ENCODE results near the gene FAM184A. TPM values are rescaled to one million over a fixed set of nuclear protein-coding genes. Genes with fewer than 3 reads are reported as not detected.
"Not testable (repeated sequence)": the region's sequence is repeated elsewhere in the genome, so short reads cannot be mapped to it uniquely, and the experiment has no call there.

The FAM184A gene
- total and polyA plus RNA-seq, 5 donors from 2014 or later, result 1.0 to 7.7 (median 1.7) TPM

DNA sequence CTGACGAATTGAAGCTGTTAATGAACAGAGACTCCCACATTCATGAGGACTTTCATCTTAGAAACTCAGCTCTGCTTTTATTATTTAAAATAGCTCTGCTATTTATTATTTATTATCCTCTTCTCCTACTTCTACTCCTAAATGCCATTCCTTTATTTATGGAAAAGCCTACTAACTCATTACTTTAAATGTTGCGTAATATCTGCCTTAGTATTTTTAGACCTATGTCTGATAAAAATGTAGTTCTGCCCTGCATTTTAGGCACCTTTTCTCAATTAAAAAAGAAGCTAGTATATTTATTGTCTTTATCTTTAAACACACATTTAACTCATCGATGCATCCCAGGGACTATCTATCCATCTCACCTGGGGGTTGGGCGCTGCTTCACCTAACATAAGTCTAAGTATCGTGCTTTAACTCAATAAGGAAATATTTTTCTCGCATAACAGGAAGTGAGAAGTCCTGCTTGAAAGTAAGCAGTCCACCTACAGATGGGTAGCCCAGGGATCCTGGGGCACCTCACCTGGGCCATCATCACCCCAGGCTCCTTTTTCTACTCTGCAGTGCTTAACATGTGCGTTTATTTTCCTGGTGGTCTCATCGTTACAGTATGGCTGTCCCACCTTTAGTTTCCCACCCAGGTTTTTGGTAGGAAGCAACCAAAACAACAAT, 31.3 kb upstream of the FAM184A start:
- peaks cover 0 to 13% (median 3%) of the 10 kb centered on the region in 4 donors for H3K4me1 Mint-ChIP-seq
- H3K9me3 Mint-ChIP-seq, result peaks cover 0 to 2% (median 0%) of the 10 kb centered on the region in 7 donors
- peaks cover 5% of the 10 kb centered on the region for H3K27me3 Mint-ChIP-seq
- no peaks in the 10 kb centered on the region for H3K27me3 ChIP-seq (ENCODE audit: control insufficient read depth, insufficient read depth, low read length)
- DNase-seq (no peak), ATAC-seq (ENCODE audit: low read depth in 2 of 2) (no peak)
- H3K27ac ChIP-seq (ENCODE audit: insufficient read depth, low read length, poor library complexity, severe bottlenecking), result no peak overlapping the region
- H3K27ac Mint-ChIP-seq, result peak overlapping the region in 1 of 3 donors; percentile 32
- no peak overlapping the region for H3K4me3 ChIP-seq (ENCODE audit: low read depth, low read length)
- H3K4me3 Mint-ChIP-seq, result no peak overlapping the region
- no peaks in the 10 kb centered on the region for H3K4me1 ChIP-seq (ENCODE audit: control insufficient read depth, insufficient read depth, low read length, poor library complexity, severe bottlenecking)
- no peaks in the 10 kb centered on the region for H3K36me3 Mint-ChIP-seq
- H3K9me3 ChIP-seq (ENCODE audit: control insufficient read depth in 2 of 2, low read length in 2 of 2), result no peaks in the 10 kb centered on the region
- H3K36me3 ChIP-seq (ENCODE audit: control insufficient read depth, insufficient read depth, low read length), result no peaks in the 10 kb centered on the region

DNA sequence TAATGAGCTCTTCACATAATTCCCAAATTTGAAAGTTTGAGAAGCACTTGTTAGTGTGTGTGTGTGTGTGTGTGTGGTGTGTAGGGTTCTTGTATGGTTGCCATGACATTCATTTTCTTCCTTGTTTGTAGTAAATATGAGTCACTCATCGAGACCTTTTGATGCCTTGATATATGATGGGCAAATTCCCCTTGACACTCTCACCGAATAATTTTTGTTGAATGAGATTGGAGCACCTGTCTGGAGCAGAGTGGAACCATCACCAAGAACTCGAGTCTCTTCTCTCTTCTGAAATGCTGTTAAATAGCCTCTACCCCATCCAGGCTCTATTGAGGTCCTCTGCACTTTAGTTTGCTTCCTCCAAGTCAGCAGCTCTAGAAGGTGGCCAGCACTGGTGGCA, 29.6 kb upstream of the FAM184A start:
- Histone ChIP-seq H3K9me3 (ENCODE audit: control insufficient read depth in 2 of 2, low read length in 2 of 2) (no peaks in the 10 kb centered on the region), H3K36me3 (ENCODE audit: control insufficient read depth, insufficient read depth, low read length) (no peaks in the 10 kb centered on the region), H3K27ac (ENCODE audit: insufficient read depth, low read length, poor library complexity, severe bottlenecking) (no peak overlapping the region), H3K27me3 (ENCODE audit: control insufficient read depth, insufficient read depth, low read length) (no peaks in the 10 kb centered on the region), H3K4me1 (ENCODE audit: control insufficient read depth, insufficient read depth, low read length, poor library complexity, severe bottlenecking) (no peaks in the 10 kb centered on the region), H3K4me3 (ENCODE audit: low read depth, low read length) (no peak overlapping the region)
- Mint-ChIP-seq H3K27ac (no peak overlapping the region), H3K4me3 (no peak overlapping the region), H3K4me1 (peaks cover 0 to 13% (median 3%) of the 10 kb centered on the region in 4 donors), H3K36me3 (no peaks in the 10 kb centered on the region), H3K27me3 (no peaks in the 10 kb centered on the region), H3K9me3 (peaks cover 0 to 2% (median 0%) of the 10 kb centered on the region in 7 donors)
- DNase-seq (no peak), ATAC-seq (ENCODE audit: low read depth in 2 of 2) (no peak)

DNA sequence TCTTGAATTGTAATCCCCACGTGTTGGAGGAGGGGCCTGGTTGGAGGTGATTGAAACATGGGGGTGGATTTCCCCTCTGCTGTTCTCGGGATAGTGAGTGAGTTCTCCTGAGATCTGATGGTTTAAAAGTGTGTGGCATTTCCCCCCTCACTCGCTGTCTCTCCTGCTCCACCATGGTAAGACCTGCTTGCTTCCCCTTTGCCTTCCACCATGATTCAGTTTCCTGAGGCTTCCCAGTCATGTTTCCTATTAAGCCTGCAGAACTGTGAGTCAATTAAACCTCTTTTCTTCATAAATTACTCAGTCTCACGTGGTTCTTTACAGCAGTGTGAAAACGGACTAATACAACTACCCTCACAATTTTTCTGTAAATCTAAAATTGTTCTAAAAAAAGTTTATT, 26.8 kb upstream of the FAM184A start:
- Mint-ChIP-seq H3K9me3 (peaks cover 0 to 2% (median 0%) of the 10 kb centered on the region in 7 donors), H3K4me3 (no peak overlapping the region), H3K36me3 (no peaks in the 10 kb centered on the region), H3K27ac (no peak overlapping the region), H3K4me1 (peaks cover 0 to 6% (median 3%) of the 10 kb centered on the region in 4 donors), H3K27me3 (no peaks in the 10 kb centered on the region)
- no peaks in the 10 kb centered on the region for H3K9me3 ChIP-seq (ENCODE audit: control insufficient read depth in 2 of 2, low read length in 2 of 2)
- DNase-seq (no peak), ATAC-seq (ENCODE audit: low read depth in 2 of 2) (no peak)
- H3K36me3 ChIP-seq (ENCODE audit: control insufficient read depth, insufficient read depth, low read length), result no peaks in the 10 kb centered on the region
- no peaks in the 10 kb centered on the region for H3K4me1 ChIP-seq (ENCODE audit: control insufficient read depth, insufficient read depth, low read length, poor library complexity, severe bottlenecking)
- H3K27ac ChIP-seq (ENCODE audit: insufficient read depth, low read length, poor library complexity, severe bottlenecking), result no peak overlapping the region
- H3K4me3 ChIP-seq (ENCODE audit: low read depth, low read length), result no peak overlapping the region
- no peaks in the 10 kb centered on the region for H3K27me3 ChIP-seq (ENCODE audit: control insufficient read depth, insufficient read depth, low read length)

DNA sequence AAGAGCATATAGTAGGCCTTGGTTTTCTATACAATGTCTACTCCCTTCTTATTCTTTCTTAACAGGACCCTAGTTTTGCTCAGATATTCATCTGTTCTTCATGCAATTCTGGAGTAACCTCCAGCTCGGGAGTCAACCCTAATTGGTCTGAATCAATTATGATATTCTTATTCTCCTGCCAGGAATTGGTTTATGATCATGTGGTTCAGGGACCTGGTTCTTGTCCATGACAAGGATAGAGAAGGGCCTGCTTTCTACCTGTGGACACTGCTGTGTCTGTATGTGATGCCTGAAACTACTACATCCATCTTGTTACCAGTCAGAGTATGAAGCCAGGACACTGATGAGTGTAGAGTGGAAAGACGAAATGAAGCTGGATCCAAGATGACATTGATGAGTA, 24.4 kb upstream of the FAM184A start:
- H3K36me3 ChIP-seq (ENCODE audit: control insufficient read depth, insufficient read depth, low read length), result no peaks in the 10 kb centered on the region
- H3K4me3 ChIP-seq (ENCODE audit: low read depth, low read length), result no peak overlapping the region
- no peak overlapping the region for H3K27ac ChIP-seq (ENCODE audit: insufficient read depth, low read length, poor library complexity, severe bottlenecking)
- H3K36me3 Mint-ChIP-seq, result no peaks in the 10 kb centered on the region
- H3K4me1 Mint-ChIP-seq, result peaks cover 0 to under 1% (median 0%) of the 10 kb centered on the region in 4 donors
- DNase-seq, result no peak
- H3K27ac Mint-ChIP-seq, result no peak overlapping the region
- no peaks in the 10 kb centered on the region for H3K4me1 ChIP-seq (ENCODE audit: control insufficient read depth, insufficient read depth, low read length, poor library complexity, severe bottlenecking)
- no peaks in the 10 kb centered on the region for H3K27me3 ChIP-seq (ENCODE audit: control insufficient read depth, insufficient read depth, low read length)
- H3K27me3 Mint-ChIP-seq, result no peaks in the 10 kb centered on the region
- no peak for ATAC-seq (ENCODE audit: low read depth in 2 of 2)
- no peaks in the 10 kb centered on the region for H3K9me3 Mint-ChIP-seq
- H3K9me3 ChIP-seq (ENCODE audit: control insufficient read depth in 2 of 2, low read length in 2 of 2), result no peaks in the 10 kb centered on the region
- H3K4me3 Mint-ChIP-seq, result no peak overlapping the region

DNA sequence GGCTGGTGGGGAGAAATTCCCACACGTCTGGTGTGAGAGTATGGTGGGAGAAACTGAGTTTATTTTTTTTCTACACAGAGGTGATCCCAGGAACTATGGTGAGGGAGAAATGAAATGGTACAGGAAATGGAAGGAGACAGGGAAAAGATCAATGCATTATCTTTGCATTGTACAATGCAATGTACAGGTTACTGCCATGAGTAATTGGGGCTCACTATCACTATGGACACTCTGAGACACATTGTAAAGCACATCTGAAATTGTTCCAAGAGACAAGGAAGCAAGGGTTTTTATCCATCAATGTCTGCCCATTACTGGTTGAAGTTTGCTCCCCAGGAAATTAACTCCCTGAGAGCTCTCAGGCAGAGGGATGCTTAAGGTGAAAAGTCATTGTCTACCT, 21.7 kb upstream of the FAM184A start:
- Histone ChIP-seq H3K4me3 (ENCODE audit: low read depth, low read length) (no peak overlapping the region), H3K36me3 (ENCODE audit: control insufficient read depth, insufficient read depth, low read length) (no peaks in the 10 kb centered on the region), H3K9me3 (ENCODE audit: control insufficient read depth in 2 of 2, low read length in 2 of 2) (no peaks in the 10 kb centered on the region), H3K4me1 (ENCODE audit: control insufficient read depth, insufficient read depth, low read length, poor library complexity, severe bottlenecking) (no peaks in the 10 kb centered on the region), H3K27me3 (ENCODE audit: control insufficient read depth, insufficient read depth, low read length) (no peaks in the 10 kb centered on the region), H3K27ac (ENCODE audit: insufficient read depth, low read length, poor library complexity, severe bottlenecking) (no peak overlapping the region)
- no peaks in the 10 kb centered on the region for H3K9me3 Mint-ChIP-seq
- DNase-seq, result no peak
- H3K27ac Mint-ChIP-seq, result no peak overlapping the region
- H3K4me3 Mint-ChIP-seq, result no peak overlapping the region
- H3K27me3 Mint-ChIP-seq, result peaks cover 5% of the 10 kb centered on the region
- H3K36me3 Mint-ChIP-seq, result no peaks in the 10 kb centered on the region
- H3K4me1 Mint-ChIP-seq, result peaks cover 0 to 13% (median 8%) of the 10 kb centered on the region in 4 donors
- no peak for ATAC-seq (ENCODE audit: low read depth in 2 of 2)

DNA sequence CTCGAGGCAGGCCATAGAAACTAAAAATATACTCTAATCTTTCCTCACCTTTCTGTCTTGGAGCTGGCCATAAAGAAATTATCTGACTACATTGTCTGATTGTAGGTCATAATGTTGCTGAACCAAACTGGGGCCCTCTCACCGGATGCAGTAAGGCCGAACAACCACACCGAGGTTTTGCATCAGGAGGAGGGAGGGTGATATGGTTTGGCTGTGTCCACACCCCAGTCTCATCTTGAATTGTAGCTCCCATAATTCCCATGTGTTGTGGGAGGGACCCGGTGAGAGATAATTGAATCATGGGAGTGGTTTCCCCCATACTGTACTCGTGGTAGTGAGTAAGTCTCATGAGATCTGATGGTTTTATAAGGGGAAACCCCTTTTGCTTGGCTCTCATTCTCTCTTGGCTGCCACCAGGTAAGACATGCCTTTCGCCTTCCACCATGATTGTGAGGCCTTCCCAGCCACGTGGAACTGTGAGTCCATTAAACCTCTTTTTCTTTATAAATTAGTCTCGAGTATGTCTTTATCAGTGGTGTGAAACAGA, 19.4 kb upstream of the FAM184A start:
- Mint-ChIP-seq H3K27me3 (peaks cover 12% of the 10 kb centered on the region), H3K4me3 (peak overlapping the region in 1 of 4 donors; percentile 45), H3K4me1 (peaks cover 0 to 13% (median 9%) of the 10 kb centered on the region in 4 donors)
- DNase-seq; H3K36me3 Mint-ChIP-seq; H3K36me3 ChIP-seq (ENCODE audit: control insufficient read depth, insufficient read depth, low read length); H3K9me3 ChIP-seq (ENCODE audit: control insufficient read depth in 2 of 2, low read length in 2 of 2); H3K4me3 ChIP-seq (ENCODE audit: low read depth, low read length); H3K27me3 ChIP-seq (ENCODE audit: control insufficient read depth, insufficient read depth, low read length); ATAC-seq (ENCODE audit: low read depth in 2 of 2); H3K9me3 Mint-ChIP-seq; H3K27ac ChIP-seq (ENCODE audit: insufficient read depth, low read length, poor library complexity, severe bottlenecking); H3K4me1 ChIP-seq (ENCODE audit: control insufficient read depth, insufficient read depth, low read length, poor library complexity, severe bottlenecking); H3K27ac Mint-ChIP-seq: not testable (repeated sequence)

DNA sequence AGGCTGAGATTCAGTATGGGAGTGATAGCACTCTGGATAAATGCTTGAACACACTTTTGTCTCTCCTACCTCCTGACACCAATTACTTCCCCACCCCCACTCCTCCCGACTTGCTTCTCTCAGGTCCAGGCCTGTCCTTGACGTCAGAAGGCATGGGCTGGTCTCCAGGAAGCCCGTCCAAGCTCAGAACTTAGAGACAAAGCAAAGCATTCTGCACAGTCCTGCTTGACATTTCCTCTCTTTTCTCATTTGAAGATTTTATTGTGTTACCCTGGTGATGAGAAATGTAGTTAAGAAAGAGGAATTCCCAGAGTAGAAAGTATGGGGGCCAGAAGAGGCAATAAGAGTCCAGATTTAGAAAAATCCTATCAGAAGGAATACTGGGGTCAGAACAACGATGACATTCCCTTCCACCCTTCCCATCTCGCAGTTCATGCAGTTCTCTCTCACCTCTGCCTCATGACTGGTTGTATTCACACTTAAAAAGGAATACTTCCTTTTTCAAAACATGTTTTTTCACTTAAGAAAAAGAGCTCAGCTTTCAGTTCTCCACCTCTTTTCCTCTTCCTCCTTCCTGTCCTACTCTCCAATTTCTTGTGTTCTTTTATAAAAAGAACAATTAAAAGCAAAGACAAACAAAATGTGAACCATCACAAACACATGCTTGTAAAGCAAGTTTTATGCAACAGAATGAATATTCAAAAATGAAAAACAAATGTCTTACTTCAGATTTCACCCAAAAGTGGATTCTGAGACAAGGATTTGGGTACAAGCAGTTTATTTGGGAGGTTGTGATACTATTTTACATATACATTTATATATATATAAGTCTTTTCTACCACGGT, 18.5 kb upstream of the FAM184A start:
- ATAC-seq (ENCODE audit: low read depth in 2 of 2) (no peak), DNase-seq (no peak)
- Histone ChIP-seq H3K27ac (ENCODE audit: insufficient read depth, low read length, poor library complexity, severe bottlenecking) (no peak overlapping the region), H3K36me3 (ENCODE audit: control insufficient read depth, insufficient read depth, low read length) (no peaks in the 10 kb centered on the region), H3K27me3 (ENCODE audit: control insufficient read depth, insufficient read depth, low read length) (no peaks in the 10 kb centered on the region), H3K4me3 (ENCODE audit: low read depth, low read length) (no peak overlapping the region), H3K4me1 (ENCODE audit: control insufficient read depth, insufficient read depth, low read length, poor library complexity, severe bottlenecking) (no peaks in the 10 kb centered on the region), H3K9me3 (ENCODE audit: control insufficient read depth in 2 of 2, low read length in 2 of 2) (no peaks in the 10 kb centered on the region)
- peak overlapping the region; percentile 32 to 39 (median 38) for H3K27ac Mint-ChIP-seq
- no peak overlapping the region for H3K4me3 Mint-ChIP-seq
- peaks cover 12% of the 10 kb centered on the region for H3K27me3 Mint-ChIP-seq
- H3K36me3 Mint-ChIP-seq, result no peaks in the 10 kb centered on the region
- H3K4me1 Mint-ChIP-seq, result peaks cover 0 to 13% (median 9%) of the 10 kb centered on the region in 4 donors
- H3K9me3 Mint-ChIP-seq, result no peaks in the 10 kb centered on the region
